MM.1S (cell line): ENCODE data around the gene HACE1.

Experiments used
- CTCF ChIP-seq: fragments of 300-600 bp; sonication (generic); IDR thresholded peaks from 2 replicates; pipeline ENCODE4 v1.5.1; 2016; ENCODE audit warnings: antibody characterized with exemption, low read length, mixed read lengths
- EZH2 ChIP-seq: fragments of 300-600 bp; sonication (generic); optimal IDR thresholded peaks from 2 replicates; pipeline ENCODE3; 2017; ENCODE audit warnings: low read depth, mild to moderate bottlenecking, antibody characterized with exemption, low read length, mixed read lengths
- EZH2phosphoT487 ChIP-seq: fragments of 300-600 bp; sonication (generic); IDR thresholded peaks from 2 replicates; pipeline ENCODE4 v1.6.1; 2018; ENCODE audit warnings: antibody characterized with exemption, low read length

DNA sequence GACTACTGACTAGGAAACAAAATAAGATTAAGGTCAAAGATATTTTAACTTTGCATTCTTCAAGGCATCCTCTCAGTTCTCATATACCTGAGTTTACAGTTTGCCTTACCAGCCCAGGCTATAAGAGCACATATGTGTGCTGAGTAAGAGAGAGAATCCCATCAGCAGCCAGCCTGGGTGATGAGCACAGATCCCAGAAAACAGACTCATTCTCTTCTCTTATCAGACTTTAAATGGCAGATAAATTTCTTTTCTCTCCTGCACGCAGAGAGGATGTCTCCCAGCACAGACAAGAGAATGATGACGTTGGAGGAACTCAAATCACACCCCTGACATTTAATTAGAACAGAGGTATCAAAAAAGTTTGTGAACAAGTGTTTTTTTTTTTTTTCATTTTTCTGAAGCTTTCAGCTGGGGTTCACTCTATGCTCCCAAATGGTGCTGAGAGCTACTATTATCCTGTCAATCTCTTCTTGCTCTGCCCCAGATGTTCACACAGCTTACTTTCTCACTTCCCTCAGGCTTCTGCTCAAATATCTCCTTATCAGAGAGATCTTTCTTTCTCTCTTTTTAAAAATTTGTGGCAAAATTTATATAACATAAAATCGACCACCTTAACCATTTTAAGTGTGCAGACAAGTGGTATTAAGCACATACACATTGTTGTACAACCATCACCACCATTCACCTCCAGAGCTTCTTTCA lies 22.4 kb upstream of the HACE1 start:
- TF ChIP-seq CTCF (no peak), EZH2 (no peak), EZH2phosphoT487 (no peak)
